ENCODE measurements around the gene RFT1.
A peak's percentile ranks its signal among the peaks of the same experiment; 100 is the strongest.
"Not testable (repeated sequence)": the region's sequence is repeated elsewhere in the genome, so short reads cannot be mapped to it uniquely, and the experiment has no call there.

Gene RFT1

GRCh38 chr3:53151870-53152660 lies 21.8 kb upstream of the RFT1 start:
- H3K27ac ChIP-seq: no peak overlapping the region
- no peak overlapping the region for H3K4me3 ChIP-seq

- Histone ChIP-seq H3K27ac (no peak overlapping the region), H3K4me3 (no peak overlapping the region)
These were observed 21.2 kb upstream of the RFT1 start for GRCh38 chr3:53151465-53151864.

- H3K27ac ChIP-seq, H3K4me3 ChIP-seq: not testable (repeated sequence)
These were observed 20.8 kb upstream of the RFT1 start for GRCh38 chr3:53151086-53151438.

- Histone ChIP-seq H3K4me3 (no peak overlapping the region), H3K27ac (no peak overlapping the region)
These were observed 20.2 kb upstream of the RFT1 start for GRCh38 chr3:53150247-53151085.

- Histone ChIP-seq H3K4me3 (no peak overlapping the region), H3K27ac (no peak overlapping the region)
These were observed 19.5 kb upstream of the RFT1 start for GRCh38 chr3:53149699-53150098.

GRCh38 chr3:53149006-53149690 lies 18.9 kb upstream of the RFT1 start:
- Histone ChIP-seq H3K4me3 (no peak overlapping the region), H3K27ac (no peak overlapping the region)

GRCh38 chr3:53147903-53148400 lies 17.7 kb upstream of the RFT1 start:
- Histone ChIP-seq H3K27ac (no peak overlapping the region), H3K4me3 (no peak overlapping the region)

- no peak overlapping the region for H3K27ac ChIP-seq
These were observed 17.1 kb upstream of the RFT1 start for GRCh38 chr3:53147151-53147902.

GRCh38 chr3:53146319-53146891 lies 16.2 kb upstream of the RFT1 start:
- H3K27ac ChIP-seq: no peak overlapping the region
- no peak overlapping the region for H3K4me3 ChIP-seq

More at GRCh38 chr3:53147151-53147902, 17.1 kb upstream of the RFT1 start:
- H3K4me3 ChIP-seq: no peak overlapping the region

- no peak overlapping the region for H3K27ac ChIP-seq
These were observed 15.5 kb upstream of the RFT1 start for GRCh38 chr3:53145713-53146080.

GRCh38 chr3:53144862-53145712 lies 14.9 kb upstream of the RFT1 start:
- H3K27ac ChIP-seq: no peak overlapping the region

More at GRCh38 chr3:53145713-53146080, 15.5 kb upstream of the RFT1 start:
- no peak overlapping the region for H3K4me3 ChIP-seq

GRCh38 chr3:53144446-53144845 lies 14.2 kb upstream of the RFT1 start:
- Histone ChIP-seq H3K27ac (no peak overlapping the region), H3K4me3 (no peak overlapping the region)

More at GRCh38 chr3:53144862-53145712, 14.9 kb upstream of the RFT1 start:
- no peak overlapping the region for H3K4me3 ChIP-seq

- H3K4me3 ChIP-seq: no peak overlapping the region
- peak overlapping the region in 4 of 21 experiments; percentile 22 to 64 (median 44) for H3K27ac ChIP-seq
These were observed 12.8 kb upstream of the RFT1 start for GRCh38 chr3:53142986-53143385.

GRCh38 chr3:53140847-53141845 lies 10.9 kb upstream of the RFT1 start:
- Histone ChIP-seq H3K27ac (peak overlapping the region in 1 of 21 experiments; percentile 22), H3K4me3 (no peak overlapping the region)

- H3K4me3 ChIP-seq: no peak overlapping the region
- no peak overlapping the region for H3K27ac ChIP-seq
These were observed 9.9 kb upstream of the RFT1 start for GRCh38 chr3:53139906-53140846.

- H3K27ac ChIP-seq: no peak overlapping the region
- H3K4me3 ChIP-seq: no peak overlapping the region
These were observed 7.7 kb upstream of the RFT1 start for GRCh38 chr3:53137835-53138446.
